GM12891 (cell line): Measurements from ENCODE around the gene ZCCHC7.

ENCODE experiments used
- PAX5 ChIP-seq: IDR thresholded peaks from 2 replicates; pipeline ENCODE4 v1.6.1; 2011; ENCODE audit warnings: low read length, moderate library complexity, mild to moderate bottlenecking; ENCODE audit not compliant: insufficient read depth, severe bottlenecking
- POLR2A ChIP-seq: IDR thresholded peaks from 2 replicates; pipeline ENCODE4 v1.6.1; 2011; ENCODE audit warnings: low read depth, low read length, control low read depth
- POLR2AphosphoS5 ChIP-seq: IDR thresholded peaks from 2 replicates; pipeline ENCODE4 v1.6.1; 2011; ENCODE audit warnings: low read depth, low read length, control low read depth
- SPI1 ChIP-seq: IDR thresholded peaks from 2 replicates; pipeline ENCODE4 v1.6.1; 2011; ENCODE audit warnings: low read depth, low read length, control low read depth
- TAF1 ChIP-seq: IDR thresholded peaks from 2 replicates; pipeline ENCODE4 v1.6.1; 2011; ENCODE audit warnings: low read depth, low read length, control low read depth

GRCh38 chr9:37371565-37372464 lies 251.4 kb downstream of the ZCCHC7 start:
- TF ChIP-seq POLR2AphosphoS5: peak; percentile 12
- no peak for TF ChIP-seq TAF1
- TF ChIP-seq PAX5: no peak
- TF ChIP-seq POLR2A: peak; percentile 63
- peak; percentile 47; the same call in 1 of the 2 replicates for TF ChIP-seq SPI1
